WI38 (cell line): ENCODE results near the gene GSX2.
"Not testable (repeated sequence)": the region's sequence is repeated elsewhere in the genome, so short reads cannot be mapped to it uniquely, and the experiment has no call there.

ENCODE experiments used
- H3K4me3 ChIP-seq: 2 replicates; pipeline ENCODE4 v1.5.1; 2011; ENCODE audit warnings: low read depth, mild to moderate bottlenecking, control low read depth, low read length
- CTCF ChIP-seq: IDR thresholded peaks from 2 replicates; pipeline ENCODE4 v1.5.1; 2012; ENCODE audit warnings: low read depth, mild to moderate bottlenecking, control low read depth, low read length

GSX2 gene

GRCh38 chr4:54099748-54100574 is at the start of gene GSX2:
Gene GSX2, plus strand, starts transcription at chr4:54100163. Its CDS starts 182 bp downstream, at chr4:54100345.
- H3K4me3 ChIP-seq = peak within 1 kb of the TSS; percentile 54
- no peak for TF ChIP-seq CTCF

- no peak for TF ChIP-seq CTCF
- H3K4me3 ChIP-seq = no peak overlapping the region
These were observed 49.6 kb upstream of the GSX2 start for GRCh38 chr4:54050214-54050904.

GRCh38 chr4:54053322-54053721 is 46.6 kb upstream of the GSX2 start:
- not testable (repeated sequence) for H3K4me3 ChIP-seq

- no peak overlapping the region for H3K4me3 ChIP-seq
- TF ChIP-seq CTCF = no peak
These were observed 45.5 kb upstream of the GSX2 start for GRCh38 chr4:54054501-54054900.

- H3K4me3 ChIP-seq = no peak overlapping the region
- no peak for TF ChIP-seq CTCF
These were observed 44.5 kb upstream of the GSX2 start for GRCh38 chr4:54055494-54055893.

GRCh38 chr4:54056360-54056759 is 43.6 kb upstream of the GSX2 start:
- H3K4me3 ChIP-seq = no peak overlapping the region
- TF ChIP-seq CTCF = no peak

- no peak overlapping the region for H3K4me3 ChIP-seq
- no peak for TF ChIP-seq CTCF
These were observed 41.8 kb upstream of the GSX2 start for GRCh38 chr4:54058171-54058570.

- no peak for TF ChIP-seq CTCF
- peak overlapping the region; percentile 31 for H3K4me3 ChIP-seq
These were observed 39.8 kb upstream of the GSX2 start for GRCh38 chr4:54060116-54060515.
